Smooth muscle cell (in vitro differentiated cells): ENCODE measurements around the gene CDSN. TPM values are rescaled to one million over a fixed set of nuclear protein-coding genes. Genes with fewer than 3 reads are reported as not detected.

ENCODE experiments used
- DNase-seq: peaks from one replicate; lab custom pipeline; 2025; ENCODE audit not compliant: unreplicated experiment; lab: John Stamatoyannopoulos, UW
- H2AFZ ChIP-seq: fragments of 200-600 bp; sonication (generic); 2 replicates; pipeline ENCODE4 v1.6.0; 2016; ENCODE audit warnings: antibody characterized with exemption, low read depth, mild to moderate bottlenecking
- H3F3A ChIP-seq: fragments of 200-600 bp; sonication (generic); 2 replicates; pipeline ENCODE4 v1.6.0; 2017; ENCODE audit warnings: antibody characterized with exemption, low read depth
- H3K27ac ChIP-seq: fragments of 200-600 bp; sonication (generic); 2 replicates; pipeline ENCODE4 v1.5.1; 2016; ENCODE audit warnings: low read depth, mild to moderate bottlenecking
- H3K27me3 ChIP-seq: fragments of 200-600 bp; sonication (generic); 2 replicates; pipeline ENCODE4 v1.6.1; 2016; ENCODE audit warnings: low read depth, mild to moderate bottlenecking
- H3K36me3 ChIP-seq: fragments of 200-600 bp; sonication (generic); 2 replicates; pipeline ENCODE4 v1.5.1; 2016; ENCODE audit warnings: low read depth
- H3K4me1 ChIP-seq: fragments of 200-600 bp; sonication (generic); 2 replicates; pipeline ENCODE4 v1.5.1; 2016; ENCODE audit warnings: low read depth
- H3K4me2 ChIP-seq: fragments of 200-600 bp; sonication (generic); 2 replicates; pipeline ENCODE4 v1.6.0; 2016; ENCODE audit warnings: mild to moderate bottlenecking
- H3K4me3 ChIP-seq: fragments of 200-600 bp; sonication (generic); 2 replicates; pipeline ENCODE4 v1.5.1; 2016; ENCODE audit warnings: mild to moderate bottlenecking
- H3K79me2 ChIP-seq: fragments of 200-600 bp; sonication (generic); 2 replicates; pipeline ENCODE4 v1.6.0; 2016; ENCODE audit warnings: low read depth, mild to moderate bottlenecking
- H3K9ac ChIP-seq: fragments of 200-600 bp; sonication (generic); 2 replicates; pipeline ENCODE4 v1.6.0; 2016; ENCODE audit warnings: low read depth
- H3K9me3 ChIP-seq: fragments of 200-600 bp; sonication (generic); replicated peaks from 2 replicates; pipeline ENCODE4 v1.5.1; 2016; ENCODE audit warnings: low read depth
- H4K20me1 ChIP-seq: fragments of 200-600 bp; sonication (generic); 2 replicates; pipeline ENCODE4 v1.6.0; 2016; ENCODE audit warnings: low read depth
- WGBS: methylation state at CpG from one replicate; pipeline ENCODE4 v1.1.7; 2016; ENCODE audit warnings: low lambda C conversion rate; 5-methylcytosine and 5-hydroxymethylcytosine counted together
- polyA plus RNA-seq: library from polyadenylated mRNA; unstranded; fragments of >200 nt; fragmentation: Nextera tagmentation; extraction: Ambion mirVana; gene quantifications from 2 replicates; pipeline ENCODE4 v1.2.1, GENCODE V29; 2016
- total RNA-seq: library from RNA; depleted of rRNA; stranded (reverse); fragments of >200 nt; gene quantifications from 2 replicates; pipeline ENCODE4 v1.2.3, GENCODE V29; 2014
- TF ChIP-seq, protein P1 (sequence below): fragments of 200-600 bp; sonication (generic); IDR thresholded peaks from 2 replicates; pipeline ENCODE4 v1.5.1; 2017; ENCODE audit warnings: borderline replicate concordance, mild to moderate bottlenecking, antibody characterized with exemption; ENCODE audit not compliant: insufficient read depth, poor library complexity, severe bottlenecking

The CDSN gene
- total and polyA plus RNA-seq, 2 experiments from 2014 or later: 1.2 to 11.6 TPM

DNA sequence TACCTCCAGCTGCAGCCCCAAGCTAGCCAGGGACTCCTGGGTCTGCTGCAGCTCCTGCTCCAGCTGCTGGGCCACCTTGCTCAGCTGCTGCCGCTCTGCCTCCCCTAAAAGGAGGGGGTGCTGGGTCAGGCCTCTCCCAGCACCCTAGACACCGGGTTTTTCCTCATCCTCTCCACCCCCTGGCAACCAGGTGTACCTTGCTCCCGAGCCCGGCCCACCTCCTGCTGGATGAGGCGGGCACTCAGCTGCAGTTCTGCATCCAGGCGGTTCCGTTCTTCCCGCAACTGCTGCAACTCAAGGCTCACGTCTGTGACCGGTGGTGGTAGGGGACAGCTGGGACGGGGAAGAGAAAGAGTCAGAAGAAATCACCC, 24.7 kb upstream of the CDSN start:
- Histone ChIP-seq H3K9ac (no peak overlapping the region), H3F3A (no peaks in the 10 kb centered on the region), H3K36me3 (no peaks in the 10 kb centered on the region), H3K27ac (no peak overlapping the region), H2AFZ (no peak overlapping the region), H4K20me1 (no peaks in the 10 kb centered on the region), H3K9me3 (no peaks in the 10 kb centered on the region), H3K79me2 (no peaks in the 10 kb centered on the region), H3K4me1 (peaks cover 8% of the 10 kb centered on the region), H3K4me3 (no peak overlapping the region), H3K27me3 (no peaks in the 10 kb centered on the region), H3K4me2 (no peak overlapping the region)
- no peak for DNase-seq
- TF ChIP-seq, protein P1, sequence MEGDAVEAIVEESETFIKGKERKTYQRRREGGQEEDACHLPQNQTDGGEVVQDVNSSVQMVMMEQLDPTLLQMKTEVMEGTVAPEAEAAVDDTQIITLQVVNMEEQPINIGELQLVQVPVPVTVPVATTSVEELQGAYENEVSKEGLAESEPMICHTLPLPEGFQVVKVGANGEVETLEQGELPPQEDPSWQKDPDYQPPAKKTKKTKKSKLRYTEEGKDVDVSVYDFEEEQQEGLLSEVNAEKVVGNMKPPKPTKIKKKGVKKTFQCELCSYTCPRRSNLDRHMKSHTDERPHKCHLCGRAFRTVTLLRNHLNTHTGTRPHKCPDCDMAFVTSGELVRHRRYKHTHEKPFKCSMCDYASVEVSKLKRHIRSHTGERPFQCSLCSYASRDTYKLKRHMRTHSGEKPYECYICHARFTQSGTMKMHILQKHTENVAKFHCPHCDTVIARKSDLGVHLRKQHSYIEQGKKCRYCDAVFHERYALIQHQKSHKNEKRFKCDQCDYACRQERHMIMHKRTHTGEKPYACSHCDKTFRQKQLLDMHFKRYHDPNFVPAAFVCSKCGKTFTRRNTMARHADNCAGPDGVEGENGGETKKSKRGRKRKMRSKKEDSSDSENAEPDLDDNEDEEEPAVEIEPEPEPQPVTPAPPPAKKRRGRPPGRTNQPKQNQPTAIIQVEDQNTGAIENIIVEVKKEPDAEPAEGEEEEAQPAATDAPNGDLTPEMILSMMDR: no peak
- WGBS: 79% methylated on average over 11 of the region's 11 CpGs

DNA sequence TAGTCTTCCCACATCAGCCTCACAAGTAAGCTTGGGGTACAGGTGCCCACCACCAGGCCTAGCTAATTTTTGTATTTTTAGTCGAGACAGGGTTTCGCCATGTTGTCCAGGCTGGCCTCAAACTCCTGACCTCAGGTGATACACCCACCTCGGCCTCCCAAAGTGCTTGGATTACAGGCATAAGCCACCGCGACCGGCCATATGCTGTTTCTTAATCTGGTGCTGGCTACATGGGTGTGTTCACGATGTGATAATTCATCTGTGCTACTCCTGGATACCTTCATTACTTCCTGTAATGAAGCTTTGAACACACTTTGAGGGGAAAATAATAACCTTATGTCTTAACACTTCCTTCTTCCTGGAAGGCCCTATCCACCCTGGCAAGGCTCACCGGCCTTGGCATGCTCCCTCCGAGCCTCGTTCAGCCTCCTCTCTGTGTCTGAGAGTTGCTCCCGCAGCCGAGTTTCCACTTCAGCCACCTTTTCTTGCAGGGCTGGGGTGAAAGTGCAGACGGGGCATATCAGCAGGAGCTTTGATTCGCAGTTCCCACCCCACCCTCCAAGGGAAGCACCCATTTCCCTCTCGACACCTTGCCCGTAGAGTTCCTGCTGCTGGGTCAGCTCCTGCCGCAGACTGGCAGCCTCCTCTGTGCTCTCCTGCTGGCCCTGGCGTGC, 24.2 kb upstream of the CDSN start:
- WGBS: 95% methylated on average over 18 of the region's 18 CpGs
- no peak overlapping the region for H3K27ac ChIP-seq
- H4K20me1 ChIP-seq: no peaks in the 10 kb centered on the region
- no peak overlapping the region for H3K4me2 ChIP-seq
- TF ChIP-seq, protein P1: no peak
- no peak for DNase-seq
- H3K9ac ChIP-seq: no peak overlapping the region
- H3F3A ChIP-seq: no peaks in the 10 kb centered on the region
- no peak overlapping the region for H2AFZ ChIP-seq
- no peaks in the 10 kb centered on the region for H3K9me3 ChIP-seq
- H3K27me3 ChIP-seq: no peaks in the 10 kb centered on the region
- H3K4me1 ChIP-seq: peaks cover 8% of the 10 kb centered on the region
- H3K36me3 ChIP-seq: no peaks in the 10 kb centered on the region
- no peaks in the 10 kb centered on the region for H3K79me2 ChIP-seq
- no peak overlapping the region for H3K4me3 ChIP-seq

DNA sequence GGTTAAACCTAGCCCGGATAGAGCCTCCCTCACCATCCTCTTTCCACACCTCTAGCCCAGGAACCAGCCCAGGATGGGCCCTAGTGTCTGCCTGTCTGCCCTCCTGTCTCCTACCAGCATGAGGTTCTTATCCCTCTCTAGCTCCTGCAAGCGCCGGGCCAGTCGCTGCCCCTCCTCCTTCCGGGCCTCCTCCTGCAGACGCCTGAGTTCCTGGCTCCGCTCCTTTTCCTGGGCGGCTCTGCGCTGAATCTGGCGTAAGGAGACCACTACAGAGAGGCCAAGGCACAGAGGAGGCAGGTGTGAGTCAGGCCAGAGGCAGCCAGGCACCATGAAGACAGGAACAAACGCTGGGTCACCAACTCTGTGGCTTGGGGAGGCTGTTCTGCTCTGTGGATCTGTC, 22.9 kb upstream of the CDSN start:
- Histone ChIP-seq H3K4me1 (peaks cover 8% of the 10 kb centered on the region), H3K27ac (no peak overlapping the region), H3K79me2 (no peaks in the 10 kb centered on the region), H3K9ac (no peak overlapping the region), H3K4me3 (no peak overlapping the region), H4K20me1 (no peaks in the 10 kb centered on the region), H2AFZ (no peak overlapping the region), H3F3A (no peaks in the 10 kb centered on the region), H3K36me3 (no peaks in the 10 kb centered on the region), H3K4me2 (no peak overlapping the region), H3K27me3 (no peaks in the 10 kb centered on the region), H3K9me3 (no peaks in the 10 kb centered on the region)
- no peak for DNase-seq
- TF ChIP-seq, protein P1: no peak
- 27% methylated on average over 11 of the region's 11 CpGs for WGBS

DNA sequence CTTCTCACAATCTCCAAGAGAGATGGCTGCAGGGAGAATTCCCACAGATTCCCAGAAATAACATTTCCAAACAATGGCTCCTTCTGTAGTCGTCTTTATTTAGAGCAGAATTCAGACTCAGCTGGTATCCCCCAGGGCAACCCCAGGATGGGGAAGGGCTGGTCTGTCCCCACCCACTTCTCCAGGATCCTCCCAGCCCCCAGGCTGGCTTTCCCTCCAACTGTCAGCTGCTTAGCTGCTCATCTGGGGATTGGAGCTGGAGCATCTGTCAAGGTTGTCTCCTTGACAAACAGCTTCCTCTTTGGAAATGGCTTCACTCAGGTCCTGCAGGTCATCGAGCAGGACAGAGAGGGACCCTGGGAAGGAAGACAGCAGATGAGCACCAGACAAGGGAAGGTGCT, 22.1 kb upstream of the CDSN start:
- TF ChIP-seq, protein P1: no peak
- Histone ChIP-seq H4K20me1 (no peaks in the 10 kb centered on the region), H2AFZ (no peak overlapping the region), H3K4me3 (no peak overlapping the region), H3K36me3 (no peaks in the 10 kb centered on the region), H3K4me1 (peaks cover 8% of the 10 kb centered on the region), H3F3A (no peaks in the 10 kb centered on the region), H3K9me3 (no peaks in the 10 kb centered on the region), H3K27me3 (no peaks in the 10 kb centered on the region), H3K79me2 (no peaks in the 10 kb centered on the region), H3K9ac (no peak overlapping the region), H3K27ac (no peak overlapping the region), H3K4me2 (no peak overlapping the region)
- no peak for DNase-seq
- WGBS: 60% methylated on average over 2 of the region's 2 CpGs
